GM19467 (cell line): ENCODE measurements around the gene PTDSS2.

Experiments used
- ATAC-seq: cut with Tn5 transposase; IDR thresholded peaks from one replicate; pipeline ENCODE4 v1.9.1; 2021; ENCODE audit warnings: mild to moderate bottlenecking, moderate library complexity; ENCODE audit not compliant: unreplicated experiment

The PTDSS2 gene

GRCh38 chr11:488062-488461 lies 38.0 kb downstream of the PTDSS2 start:
- no peak for ATAC-seq

- ATAC-seq = no peak
These were observed 38.5 kb downstream of the PTDSS2 start for GRCh38 chr11:488579-488978.

GRCh38 chr11:488992-489391 lies 38.9 kb downstream of the PTDSS2 start:
- ATAC-seq = no peak

- ATAC-seq = no peak
These were observed 39.6 kb downstream of the PTDSS2 start for GRCh38 chr11:489610-490185.

GRCh38 chr11:490186-490929 lies 40.3 kb downstream of the PTDSS2 start:
- no peak for ATAC-seq

GRCh38 chr11:490930-491260 lies 40.8 kb downstream of the PTDSS2 start:
- no peak for ATAC-seq

- no peak for ATAC-seq
These were observed 41.3 kb downstream of the PTDSS2 start for GRCh38 chr11:491358-491757.

GRCh38 chr11:492427-493226 lies 42.5 kb downstream of the PTDSS2 start:
- ATAC-seq = no peak

GRCh38 chr11:494761-495536 lies 44.9 kb downstream of the PTDSS2 start:
- ATAC-seq = no peak

GRCh38 chr11:495537-495931 lies 45.5 kb downstream of the PTDSS2 start:
- ATAC-seq = no peak

- no peak for ATAC-seq
These were observed 46.9 kb downstream of the PTDSS2 start for GRCh38 chr11:496834-497564.

GRCh38 chr11:497565-498296 lies 47.7 kb downstream of the PTDSS2 start:
- no peak for ATAC-seq

GRCh38 chr11:498297-499181 lies 48.5 kb downstream of the PTDSS2 start:
- no peak for ATAC-seq

- no peak for ATAC-seq
These were observed 49.4 kb downstream of the PTDSS2 start for GRCh38 chr11:499201-500076.

GRCh38 chr11:501001-501682 lies 51.1 kb downstream of the PTDSS2 start:
- ATAC-seq = no peak

GRCh38 chr11:501683-502287 lies 51.7 kb downstream of the PTDSS2 start:
- no peak for ATAC-seq
